ENCODE measurements around the gene PSAP. TPM values are rescaled to one million over a fixed set of nuclear protein-coding genes. Genes with fewer than 3 reads are reported as not detected.
A peak's percentile ranks its signal among the peaks of the same experiment; 100 is the strongest.

Gene PSAP
- total RNA-seq, 1 donor from 2014 or later = 614 TPM

DNA sequence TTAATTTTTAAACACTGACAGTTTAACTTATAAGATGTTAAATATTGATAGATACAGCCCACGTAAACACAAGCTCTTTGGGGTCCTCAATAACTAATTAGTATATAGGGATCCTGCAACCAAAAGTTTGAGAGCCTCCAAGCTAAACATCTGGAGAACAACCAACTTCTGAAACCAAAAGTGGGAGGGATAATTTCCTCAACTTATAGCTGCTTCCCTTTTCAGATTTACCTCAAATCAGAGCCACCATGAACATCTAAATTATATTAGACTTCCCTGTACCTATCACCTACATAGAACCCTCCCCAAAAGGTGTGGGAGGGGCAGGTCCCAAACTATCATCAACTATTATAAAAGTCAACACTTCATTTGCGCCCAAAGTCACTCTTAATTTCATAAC, 8.6 kb downstream of the PSAP start:
- DNase-seq (ENCODE audit: low read depth) = no peak
- no peak overlapping the region for H3K4me3 ChIP-seq (ENCODE audit: low read depth, low read length)
- TF ChIP-seq, protein P1, sequence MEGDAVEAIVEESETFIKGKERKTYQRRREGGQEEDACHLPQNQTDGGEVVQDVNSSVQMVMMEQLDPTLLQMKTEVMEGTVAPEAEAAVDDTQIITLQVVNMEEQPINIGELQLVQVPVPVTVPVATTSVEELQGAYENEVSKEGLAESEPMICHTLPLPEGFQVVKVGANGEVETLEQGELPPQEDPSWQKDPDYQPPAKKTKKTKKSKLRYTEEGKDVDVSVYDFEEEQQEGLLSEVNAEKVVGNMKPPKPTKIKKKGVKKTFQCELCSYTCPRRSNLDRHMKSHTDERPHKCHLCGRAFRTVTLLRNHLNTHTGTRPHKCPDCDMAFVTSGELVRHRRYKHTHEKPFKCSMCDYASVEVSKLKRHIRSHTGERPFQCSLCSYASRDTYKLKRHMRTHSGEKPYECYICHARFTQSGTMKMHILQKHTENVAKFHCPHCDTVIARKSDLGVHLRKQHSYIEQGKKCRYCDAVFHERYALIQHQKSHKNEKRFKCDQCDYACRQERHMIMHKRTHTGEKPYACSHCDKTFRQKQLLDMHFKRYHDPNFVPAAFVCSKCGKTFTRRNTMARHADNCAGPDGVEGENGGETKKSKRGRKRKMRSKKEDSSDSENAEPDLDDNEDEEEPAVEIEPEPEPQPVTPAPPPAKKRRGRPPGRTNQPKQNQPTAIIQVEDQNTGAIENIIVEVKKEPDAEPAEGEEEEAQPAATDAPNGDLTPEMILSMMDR (conservative IDR thresholded peaks at IDR 0.05; ENCODE audit: low read depth, low read length) = no peak

DNA sequence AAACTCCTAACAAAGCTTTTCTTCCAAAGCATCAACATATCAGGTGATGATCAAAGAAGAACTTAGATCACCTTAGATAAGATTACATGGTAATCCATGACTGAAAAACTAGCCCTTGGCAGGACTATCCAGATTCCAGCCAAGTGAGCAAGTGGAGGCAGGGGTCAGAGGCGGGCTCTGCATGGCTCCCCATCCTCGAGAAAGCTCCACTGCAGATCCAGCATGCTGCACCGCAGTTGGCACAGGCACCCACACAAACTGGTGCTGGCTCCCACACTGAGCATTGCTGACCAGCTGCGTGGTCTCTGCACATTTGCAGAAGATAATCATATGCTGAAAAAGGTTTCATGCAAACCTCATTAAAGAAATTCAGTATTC, 10.1 kb downstream of the PSAP start:
- no peak overlapping the region for H3K4me3 ChIP-seq (ENCODE audit: low read depth, low read length)
- TF ChIP-seq, protein P1 (conservative IDR thresholded peaks at IDR 0.05; ENCODE audit: low read depth, low read length) = no peak

DNA sequence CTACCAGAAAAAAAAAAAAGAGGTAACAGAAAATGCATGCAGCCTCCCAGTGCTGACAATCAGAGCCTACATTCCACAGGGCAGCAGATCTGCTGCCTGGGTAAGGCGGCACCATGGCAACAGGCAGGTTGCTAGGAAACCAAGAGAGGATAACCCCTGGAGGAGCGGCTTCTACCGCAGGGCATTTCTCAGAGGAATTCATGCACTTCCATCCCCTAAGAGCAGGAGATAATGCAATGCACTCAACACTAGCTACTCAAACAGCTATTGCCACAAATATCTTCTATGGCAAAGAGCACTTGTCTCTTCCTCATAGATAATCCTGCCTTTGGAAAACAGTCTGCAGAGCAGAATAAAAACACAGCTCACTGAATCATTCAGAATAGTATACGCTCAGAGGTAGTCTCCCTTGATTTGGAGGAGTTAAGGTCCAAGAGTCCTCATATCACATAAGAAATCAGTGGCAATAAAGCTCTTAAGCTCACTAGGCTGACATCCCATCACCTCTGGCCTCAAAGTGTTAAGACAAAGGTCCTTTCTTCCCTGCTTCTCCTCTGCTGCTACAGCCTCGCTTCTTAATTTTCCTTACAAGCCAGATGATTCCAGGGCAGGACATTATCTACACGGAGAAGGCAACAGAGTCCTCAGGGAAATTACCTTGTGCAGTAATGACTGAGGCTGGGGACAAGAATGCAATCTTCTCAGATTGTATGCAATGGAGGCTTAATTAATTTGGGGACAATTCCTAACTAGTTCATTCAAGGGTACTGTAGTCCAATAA, 10.7 kb downstream of the PSAP start:
- TF ChIP-seq, protein P1 (conservative IDR thresholded peaks at IDR 0.05; ENCODE audit: low read depth, low read length) = no peak
- peak; percentile 90 for DNase-seq (ENCODE audit: low read depth)
- no peak overlapping the region for H3K4me3 ChIP-seq (ENCODE audit: low read depth, low read length)

More for the DNA sequence above, 10.1 kb downstream of the PSAP start:
- no peak for DNase-seq (ENCODE audit: low read depth)

DNA sequence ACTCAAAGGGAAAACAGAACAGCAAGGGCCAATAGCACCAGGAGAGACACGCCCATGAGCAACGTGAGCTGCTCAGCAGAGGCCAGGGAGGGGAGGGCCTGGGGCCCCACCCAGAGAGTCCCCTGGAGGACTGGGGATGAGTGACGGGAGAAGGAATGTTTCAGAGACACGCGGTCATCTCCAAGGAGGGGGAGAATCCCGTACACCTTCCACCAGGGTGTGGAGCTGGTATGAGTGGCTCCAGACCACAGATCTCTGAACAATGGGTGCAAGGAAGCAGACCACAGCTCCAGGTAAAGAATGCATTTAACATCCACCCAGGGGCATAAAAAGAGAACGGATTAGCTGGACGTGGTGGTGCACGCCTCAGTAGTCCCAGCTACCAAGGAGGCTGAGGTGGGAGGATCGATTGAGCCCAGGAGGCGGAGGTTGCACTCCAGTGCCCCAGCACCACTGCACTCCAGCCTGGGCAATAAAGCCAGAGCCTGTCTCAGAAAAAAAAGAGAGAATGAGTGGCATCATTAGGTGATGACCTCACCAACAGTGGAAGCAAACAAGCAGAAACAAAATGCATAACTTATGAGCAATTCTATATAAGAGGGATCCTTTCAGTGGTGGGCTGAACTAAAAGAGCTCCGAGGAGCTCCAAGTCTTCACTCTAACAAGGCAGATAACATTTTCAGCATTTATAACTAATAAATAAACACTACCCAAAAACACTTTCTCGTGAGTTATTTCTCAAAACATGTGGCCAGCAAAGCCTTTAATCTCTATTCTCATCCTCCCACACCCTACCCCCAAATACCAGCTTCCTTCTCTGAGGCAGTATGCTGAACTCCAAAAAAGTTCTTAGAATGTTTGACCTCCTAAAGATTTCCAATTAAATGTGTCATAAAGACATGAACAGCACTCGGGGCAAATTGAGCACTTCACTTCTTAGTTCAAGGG, 12.5 kb downstream of the PSAP start:
- DNase-seq (ENCODE audit: low read depth) = no peak
- no peak overlapping the region for H3K4me3 ChIP-seq (ENCODE audit: low read depth, low read length)
- TF ChIP-seq, protein P1 (conservative IDR thresholded peaks at IDR 0.05; ENCODE audit: low read depth, low read length) = no peak

DNA sequence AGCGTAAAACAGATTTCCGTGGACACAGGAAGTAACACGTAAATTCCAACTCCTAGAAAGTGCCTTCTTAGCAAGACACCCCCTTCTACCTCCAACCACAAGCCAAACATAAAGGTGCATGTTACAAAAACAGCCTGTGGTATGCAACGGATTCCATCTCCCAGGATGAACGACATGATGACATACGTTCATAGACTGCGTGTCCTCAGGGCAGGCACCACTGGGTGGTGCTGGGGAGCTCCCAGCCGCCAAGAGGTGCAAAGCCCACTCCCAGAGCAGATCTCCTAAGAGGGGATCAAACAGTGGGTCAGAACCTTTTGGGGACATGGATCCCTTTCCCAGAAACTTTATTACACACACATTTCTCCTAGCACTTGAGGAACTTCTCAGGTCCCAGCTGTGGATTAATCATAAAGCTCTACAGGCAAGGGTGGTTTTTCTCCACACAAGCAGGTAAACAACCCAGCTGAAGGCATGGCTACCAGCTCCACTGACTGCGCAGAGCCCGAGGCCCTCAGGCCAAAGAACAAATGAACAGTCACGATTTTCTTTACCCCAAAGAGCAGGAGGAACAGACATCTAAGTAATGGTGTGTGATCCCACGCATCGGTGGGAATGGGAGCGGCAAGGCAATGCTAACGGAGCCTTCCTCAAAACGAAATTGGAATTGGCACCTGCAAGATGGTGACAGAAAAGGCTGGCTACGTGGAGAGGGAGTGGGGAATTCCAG, 13.8 kb downstream of the PSAP start:
- TF ChIP-seq, protein P1 (conservative IDR thresholded peaks at IDR 0.05; ENCODE audit: low read depth, low read length) = peak; percentile 57
- peak overlapping the region; percentile 13 for H3K4me3 ChIP-seq (ENCODE audit: low read depth, low read length)
- no peak for DNase-seq (ENCODE audit: low read depth)

DNA sequence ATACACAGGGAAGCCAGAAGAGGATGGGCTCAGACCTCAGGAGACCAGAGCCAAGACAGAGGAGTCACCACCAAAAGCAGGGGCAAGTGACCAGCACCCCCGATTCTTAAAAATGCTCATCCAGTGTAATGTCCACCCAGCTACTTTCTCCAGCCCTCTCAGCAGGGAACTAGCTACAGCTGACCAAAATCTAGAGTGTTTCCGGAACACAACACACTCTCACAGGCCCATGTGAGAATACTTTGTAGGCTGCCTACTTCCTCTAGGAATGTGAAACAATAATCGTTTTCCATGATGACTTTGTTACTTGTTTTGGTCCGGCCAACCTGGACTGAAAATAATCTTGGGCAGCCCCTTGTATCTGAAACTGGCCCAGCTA, 14.5 kb downstream of the PSAP start:
- TF ChIP-seq, protein P1 (conservative IDR thresholded peaks at IDR 0.05; ENCODE audit: low read depth, low read length) = no peak
- DNase-seq (ENCODE audit: low read depth) = no peak
- H3K4me3 ChIP-seq (ENCODE audit: low read depth, low read length) = no peak overlapping the region
